ENCODE results near the gene SCLY. TPM values are rescaled to one million over a fixed set of nuclear protein-coding genes. Genes with fewer than 3 reads are reported as not detected.

SCLY gene
- total RNA-seq, 1 experiment from 2014 or later, result 40.1 TPM

DNA sequence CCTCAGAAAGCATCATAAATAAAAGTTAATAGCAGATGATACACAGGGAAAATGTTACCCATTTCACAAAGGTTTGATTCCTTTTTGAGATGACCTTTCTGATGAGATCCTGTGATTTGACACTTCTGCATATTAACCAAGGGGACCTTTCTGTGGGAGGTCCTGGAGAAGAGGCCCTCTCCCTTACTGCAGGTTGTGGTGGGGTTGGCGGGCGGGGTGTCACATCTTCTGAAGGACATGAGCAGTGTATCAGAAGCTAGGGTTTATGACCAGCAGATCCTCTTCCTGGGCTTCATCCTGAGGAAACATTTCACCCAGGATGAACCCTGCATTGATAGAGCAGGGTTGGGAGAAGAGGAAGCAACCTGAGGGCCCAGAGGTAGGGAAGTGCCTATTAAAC is 37.2 kb upstream of the SCLY start:
- no peak for DNase-seq (ENCODE audit: unreplicated experiment)
- no TSS peak for BruUV-seq (replicated peaks)
- CTCF ChIA-PET, result interaction anchor here (0.5 kb wide), 1 partner anchor 54 kb away, joined by 3 read pairs; no protein-coding TSS in a partner anchor
- no peak overlapping the region for H3K27ac Mint-ChIP-seq (ENCODE audit: low read depth, unreplicated experiment)
- TF ChIP-seq, protein P1, sequence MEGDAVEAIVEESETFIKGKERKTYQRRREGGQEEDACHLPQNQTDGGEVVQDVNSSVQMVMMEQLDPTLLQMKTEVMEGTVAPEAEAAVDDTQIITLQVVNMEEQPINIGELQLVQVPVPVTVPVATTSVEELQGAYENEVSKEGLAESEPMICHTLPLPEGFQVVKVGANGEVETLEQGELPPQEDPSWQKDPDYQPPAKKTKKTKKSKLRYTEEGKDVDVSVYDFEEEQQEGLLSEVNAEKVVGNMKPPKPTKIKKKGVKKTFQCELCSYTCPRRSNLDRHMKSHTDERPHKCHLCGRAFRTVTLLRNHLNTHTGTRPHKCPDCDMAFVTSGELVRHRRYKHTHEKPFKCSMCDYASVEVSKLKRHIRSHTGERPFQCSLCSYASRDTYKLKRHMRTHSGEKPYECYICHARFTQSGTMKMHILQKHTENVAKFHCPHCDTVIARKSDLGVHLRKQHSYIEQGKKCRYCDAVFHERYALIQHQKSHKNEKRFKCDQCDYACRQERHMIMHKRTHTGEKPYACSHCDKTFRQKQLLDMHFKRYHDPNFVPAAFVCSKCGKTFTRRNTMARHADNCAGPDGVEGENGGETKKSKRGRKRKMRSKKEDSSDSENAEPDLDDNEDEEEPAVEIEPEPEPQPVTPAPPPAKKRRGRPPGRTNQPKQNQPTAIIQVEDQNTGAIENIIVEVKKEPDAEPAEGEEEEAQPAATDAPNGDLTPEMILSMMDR (IDR thresholded peaks at IDR 0.05; ENCODE audit: unreplicated experiment), result no peak
- POLR2A ChIA-PET, result interaction anchor here (1.2 kb wide), 1 partner anchor 37 kb away, joined by 3 read pairs; the partner anchor contains the start of gene SCLY
- H3K36me3 Mint-ChIP-seq (ENCODE audit: insufficient read depth, unreplicated experiment), result peaks cover 74% of the 10 kb centered on the region
- intact Hi-C loops (cut with micrococcal nuclease), result no loop called here
- no peaks in the 10 kb centered on the region for H3K27me3 Mint-ChIP-seq (ENCODE audit: insufficient read depth, unreplicated experiment)
- no peak overlapping the region for H3K4me3 Mint-ChIP-seq (ENCODE audit: unreplicated experiment)
- no peaks in the 10 kb centered on the region for H3K9me3 Mint-ChIP-seq (ENCODE audit: unreplicated experiment)
- H3K4me1 Mint-ChIP-seq (ENCODE audit: insufficient read depth, unreplicated experiment), result peaks cover 16% of the 10 kb centered on the region

DNA sequence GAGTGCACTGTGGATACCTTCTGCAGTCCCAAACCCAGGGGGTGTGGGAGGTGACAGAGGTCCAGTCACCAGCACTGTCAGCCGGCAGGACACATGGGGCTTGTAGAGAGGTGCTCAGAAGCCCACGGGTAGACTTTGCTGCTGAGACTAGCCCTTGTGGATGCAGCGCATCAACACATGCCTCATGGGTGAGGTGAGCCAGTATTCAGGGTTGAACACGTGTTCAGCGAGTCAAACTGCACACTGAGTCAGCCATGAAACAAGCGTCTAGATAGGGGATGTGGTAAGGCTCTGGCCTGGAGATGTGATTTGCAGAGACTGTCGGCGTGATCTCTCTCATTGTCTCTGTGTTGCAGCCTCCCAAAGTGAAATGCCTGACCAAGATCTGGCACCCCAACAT is 35.8 kb upstream of the SCLY start:
- POLR2A ChIA-PET, result no interaction called here
- BruUV-seq (replicated peaks), result no TSS peak
- CTCF ChIA-PET, result no interaction called here
- Mint-ChIP-seq H3K9me3 (ENCODE audit: unreplicated experiment) (no peaks in the 10 kb centered on the region), H3K27ac (ENCODE audit: low read depth, unreplicated experiment) (no peak overlapping the region), H3K36me3 (ENCODE audit: insufficient read depth, unreplicated experiment) (peaks cover 65% of the 10 kb centered on the region), H3K4me1 (ENCODE audit: insufficient read depth, unreplicated experiment) (peaks cover 12% of the 10 kb centered on the region), H3K4me3 (ENCODE audit: unreplicated experiment) (no peak overlapping the region), H3K27me3 (ENCODE audit: insufficient read depth, unreplicated experiment) (no peaks in the 10 kb centered on the region)
- intact Hi-C loops (cut with micrococcal nuclease), result no loop called here
- peak; percentile 24 for DNase-seq (ENCODE audit: unreplicated experiment)
- TF ChIP-seq, protein P1 (IDR thresholded peaks at IDR 0.05; ENCODE audit: unreplicated experiment), result no peak

DNA sequence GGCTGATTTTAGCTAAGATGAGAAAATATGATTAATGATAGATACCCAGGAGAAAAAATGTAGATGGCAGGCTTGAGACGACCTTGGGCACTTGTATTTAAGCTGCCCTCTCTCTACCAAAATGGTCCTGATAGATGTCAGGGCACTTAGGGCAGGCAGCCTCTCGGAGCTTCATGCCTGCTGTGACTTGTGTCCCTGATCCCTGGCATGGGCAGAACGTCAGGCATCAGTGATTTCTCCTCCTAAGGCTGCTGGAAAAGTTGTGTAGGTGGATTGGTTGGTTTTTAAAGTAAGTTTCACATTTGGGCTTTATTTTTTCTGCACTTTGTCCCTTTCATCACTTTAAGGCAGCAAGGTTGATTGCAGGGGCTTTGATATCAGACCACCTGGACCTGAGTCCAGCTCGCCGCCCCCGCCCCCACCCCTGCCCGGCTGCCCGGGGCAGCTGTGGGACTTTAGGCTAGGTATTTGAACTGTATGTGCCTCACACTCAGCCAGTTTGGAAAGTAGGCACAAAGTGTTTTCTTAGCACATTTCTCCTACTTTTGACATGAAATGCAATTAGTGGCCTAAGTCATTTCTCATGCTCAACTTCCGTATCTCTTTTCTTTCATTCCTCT is 35.0 kb upstream of the SCLY start:
- POLR2A ChIA-PET, result interaction anchor here (0.5 to 0.8 kb wide), 4 partner anchors 9 to 35 kb away, joined by 3 read pairs; partner anchors contain the start of gene SCLY
- CTCF ChIA-PET, result no interaction called here

DNA sequence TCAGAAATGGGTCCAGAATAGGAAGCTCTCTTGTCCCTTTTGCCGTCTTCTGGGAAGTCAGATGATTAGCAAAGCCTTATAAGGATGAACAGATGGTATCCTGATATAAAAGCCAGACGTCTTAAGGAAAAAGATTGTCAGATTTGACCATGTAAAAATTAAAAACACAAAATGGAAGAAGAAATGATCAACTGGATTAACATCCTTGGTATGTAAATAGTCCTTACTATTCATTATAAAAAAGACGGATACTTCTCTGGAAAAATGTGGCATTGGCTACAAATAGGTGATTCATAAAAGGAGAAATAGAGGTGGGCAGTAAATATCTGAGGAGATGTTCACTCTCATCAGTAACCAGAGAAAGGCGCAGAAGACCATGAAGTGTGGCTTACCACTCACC is 33.7 kb upstream of the SCLY start:
- Mint-ChIP-seq H3K9me3 (ENCODE audit: unreplicated experiment) (no peaks in the 10 kb centered on the region), H3K4me3 (ENCODE audit: unreplicated experiment) (no peak overlapping the region), H3K36me3 (ENCODE audit: insufficient read depth, unreplicated experiment) (peaks cover 65% of the 10 kb centered on the region), H3K27me3 (ENCODE audit: insufficient read depth, unreplicated experiment) (no peaks in the 10 kb centered on the region), H3K4me1 (ENCODE audit: insufficient read depth, unreplicated experiment) (peaks cover 8% of the 10 kb centered on the region), H3K27ac (ENCODE audit: low read depth, unreplicated experiment) (no peak overlapping the region)
- no TSS peak for BruUV-seq (replicated peaks)
- ChIA-PET CTCF (no interaction called here), POLR2A (interaction anchor here (0.6 kb wide), 1 partner anchor 193 kb away, joined by 3 read pairs; no protein-coding TSS in a partner anchor)
- DNase-seq (ENCODE audit: unreplicated experiment), result no peak
- TF ChIP-seq, protein P1 (IDR thresholded peaks at IDR 0.05; ENCODE audit: unreplicated experiment), result no peak
- intact Hi-C loops (cut with micrococcal nuclease), result no loop called here

More for the DNA sequence above, 35.0 kb upstream of the SCLY start:
- H3K27ac Mint-ChIP-seq (ENCODE audit: low read depth, unreplicated experiment), result no peak overlapping the region
- no peak for DNase-seq (ENCODE audit: unreplicated experiment)
- TF ChIP-seq, protein P1 (IDR thresholded peaks at IDR 0.05; ENCODE audit: unreplicated experiment), result no peak
- intact Hi-C loops (cut with micrococcal nuclease), result no loop called here
- peaks cover 66% of the 10 kb centered on the region for H3K36me3 Mint-ChIP-seq (ENCODE audit: insufficient read depth, unreplicated experiment)
- no TSS peak for BruUV-seq (replicated peaks)
- no peak overlapping the region for H3K4me3 Mint-ChIP-seq (ENCODE audit: unreplicated experiment)
- no peaks in the 10 kb centered on the region for H3K27me3 Mint-ChIP-seq (ENCODE audit: insufficient read depth, unreplicated experiment)
- H3K4me1 Mint-ChIP-seq (ENCODE audit: insufficient read depth, unreplicated experiment), result peaks cover 8% of the 10 kb centered on the region
- no peaks in the 10 kb centered on the region for H3K9me3 Mint-ChIP-seq (ENCODE audit: unreplicated experiment)

Measured in MCF 10A (cell line).